GM23338 (cell line): ENCODE measurements around the gene MATN1. TPM values are rescaled to one million over a fixed set of nuclear protein-coding genes. Genes with fewer than 3 reads are reported as not detected.

Source experiments
- ATAC-seq: fragments of 200-7000 bp; cut with Tn5 transposase; 3 replicates; pipeline ENCODE4 v1.9.1; 2020
- DNase-seq: peaks from one replicate; pipeline ENCODE4 v3.0.0-alpha.2; 2015; ENCODE audit warnings: low spot score
- H2AFZ ChIP-seq: fragments of 200-600 bp; sonication (generic); 2 replicates; pipeline ENCODE4 v1.8.0; 2016; ENCODE audit warnings: antibody characterized with exemption, mild to moderate bottlenecking, moderate library complexity
- H3F3A ChIP-seq: fragments of 200-600 bp; sonication (generic); replicated peaks from 2 replicates; pipeline ENCODE4 v1.8.0; 2017; ENCODE audit warnings: antibody characterized with exemption, mixed run types, low read depth
- H3K27ac ChIP-seq: fragments of 200-600 bp; sonication (generic); 2 replicates; pipeline ENCODE4 v1.6.1; 2016; ENCODE audit warnings: low read depth
- H3K27me3 ChIP-seq: fragments of 200-600 bp; sonication (generic); 2 replicates; pipeline ENCODE4 v1.8.0; 2016; ENCODE audit warnings: mild to moderate bottlenecking, mixed run types, moderate library complexity; ENCODE audit not compliant: insufficient read depth
- H3K36me3 ChIP-seq: fragments of 200-600 bp; sonication (generic); 2 replicates; pipeline ENCODE4 v1.8.0; 2016; ENCODE audit warnings: mild to moderate bottlenecking; ENCODE audit not compliant: insufficient read depth
- H3K4me1 ChIP-seq: fragments of 200-600 bp; sonication (generic); 2 replicates; pipeline ENCODE4 v1.8.0; 2016; ENCODE audit warnings: mild to moderate bottlenecking, moderate library complexity; ENCODE audit not compliant: insufficient read depth
- H3K4me2 ChIP-seq: fragments of 200-600 bp; sonication (generic); 2 replicates; pipeline ENCODE4 v1.7.1; 2017; ENCODE audit warnings: mixed run types
- H3K4me3 ChIP-seq: fragments of 200-600 bp; sonication (generic); 2 replicates; pipeline ENCODE4 v1.6.1; 2016; ENCODE audit warnings: mixed run types
- H3K79me2 ChIP-seq: fragments of 200-600 bp; sonication (generic); replicated peaks from 2 replicates; pipeline ENCODE4 v1.8.0; 2017; ENCODE audit warnings: mild to moderate bottlenecking; ENCODE audit not compliant: insufficient read depth
- H3K9me2 ChIP-seq: fragments of 200-600 bp; sonication (generic); 2 replicates; pipeline ENCODE4 v1.8.0; 2017; ENCODE audit not compliant: insufficient read depth
- H4K20me1 ChIP-seq: fragments of 200-600 bp; sonication (generic); replicated peaks from 2 replicates; pipeline ENCODE4 v1.8.0; 2017; ENCODE audit warnings: mild to moderate bottlenecking; ENCODE audit not compliant: insufficient read depth
- H3K27ac Mint-ChIP-seq: 2 replicates; pipeline ENCODE4 v1.8.0; 2020; ENCODE audit warnings: inconsistent platforms, mild to moderate bottlenecking, moderate library complexity, mixed read lengths
- H3K27me3 Mint-ChIP-seq: 3 replicates; pipeline ENCODE4 v1.8.0; 2022; ENCODE audit warnings: low read depth, mild to moderate bottlenecking, moderate library complexity, mixed read lengths, inconsistent platforms; ENCODE audit not compliant: insufficient read depth, poor library complexity
- H3K36me3 Mint-ChIP-seq: 3 replicates; pipeline ENCODE4 v1.8.0; 2021; ENCODE audit warnings: low read depth, mild to moderate bottlenecking, inconsistent platforms, moderate library complexity, mixed read lengths
- H3K4me1 Mint-ChIP-seq: 3 replicates; pipeline ENCODE4 v1.8.0; 2020; ENCODE audit warnings: mild to moderate bottlenecking, inconsistent platforms, mixed read lengths
- H3K4me3 Mint-ChIP-seq: 3 replicates; pipeline ENCODE4 v1.8.0; 2021; ENCODE audit warnings: moderate library complexity, mild to moderate bottlenecking, inconsistent platforms, mixed read lengths
- H3K9me3 Mint-ChIP-seq: 3 replicates; pipeline ENCODE4 v1.8.0; 2020; ENCODE audit warnings: moderate library complexity, mild to moderate bottlenecking, inconsistent platforms, mixed read lengths
- CTCF ChIP-seq, 2 experiments: fragments of 200-600 bp in 1 of 2; sonication (generic) in 1 of 2; conservative IDR thresholded peaks; 2 replicates each; pipeline versions ENCODE4 v1.5.1 to v1.6.1; 2016 to 2017; ENCODE audit warnings: antibody characterized with exemption in 2 of 2, low read depth in 2 of 2, mild to moderate bottlenecking in 2 of 2, moderate library complexity in 1 of 2
- ETS1 ChIP-seq: IDR thresholded peaks from 2 replicates; pipeline ENCODE4 v1.6.1; 2016; ENCODE audit warnings: antibody characterized with exemption
- EZH2 ChIP-seq: fragments of 200-600 bp; sonication (generic); IDR thresholded peaks from one replicate; pipeline ENCODE4 v1.8.0; 2017; ENCODE audit warnings: antibody characterized with exemption, mild to moderate bottlenecking, low read depth; ENCODE audit not compliant: unreplicated experiment
- EZH2phosphoT487 ChIP-seq: fragments of 200-600 bp; sonication (generic); IDR thresholded peaks from one replicate; pipeline ENCODE4 v1.8.1; 2018; ENCODE audit warnings: antibody characterized with exemption; ENCODE audit not compliant: unreplicated experiment
- JUNB ChIP-seq: IDR thresholded peaks from one replicate; pipeline ENCODE4 v1.6.1; 2016; ENCODE audit warnings: antibody characterized with exemption; ENCODE audit not compliant: unreplicated experiment
- NANOG ChIP-seq: IDR thresholded peaks from 2 replicates; pipeline ENCODE4 v1.6.1; 2016; ENCODE audit warnings: antibody characterized with exemption, borderline replicate concordance
- REST ChIP-seq: IDR thresholded peaks from one replicate; pipeline ENCODE4 v1.6.1; 2018; ENCODE audit warnings: antibody characterized with exemption; ENCODE audit not compliant: unreplicated experiment
- STAT1 ChIP-seq: IDR thresholded peaks from one replicate; pipeline ENCODE4 v1.6.1; 2016; ENCODE audit warnings: antibody characterized with exemption; ENCODE audit not compliant: unreplicated experiment
- ZNF114 ChIP-seq: fragments of 250-450 bp; sonication (Bioruptor Pico); IDR thresholded peaks from 2 replicates; pipeline ENCODE4 v1.5.0; 2020; ENCODE audit warnings: mild to moderate bottlenecking, moderate library complexity
- ZNF331 ChIP-seq: fragments of 250-450 bp; sonication (Bioruptor Pico); IDR thresholded peaks from 2 replicates; pipeline ENCODE4 v1.5.0; 2020; ENCODE audit warnings: low read depth, mild to moderate bottlenecking, moderate library complexity
- ZNF462 ChIP-seq: fragments of 250-450 bp; sonication (Bioruptor Pico); IDR thresholded peaks from 2 replicates; pipeline ENCODE4 v1.5.0; 2020; ENCODE audit warnings: mild to moderate bottlenecking, moderate library complexity
- polyA plus RNA-seq: library from polyadenylated mRNA; unstranded; fragments of >200 nt; fragmentation: Nextera tagmentation; extraction: Ambion mirVana; gene quantifications from 2 replicates; pipeline ENCODE4 v1.2.1, GENCODE V29; 2016
- total RNA-seq: library from RNA; depleted of rRNA; stranded (reverse); fragments of >200 nt; shearing (Covaris generic); gene quantifications from 2 replicates; pipeline ENCODE4 v1.2.3, GENCODE V29; 2014

MATN1 gene
- total and polyA plus RNA-seq, 2 experiments from 2014 or later = 0.08 to 0.31 TPM

GRCh38 chr1:30724655-30725421 is 1.5 kb upstream of the MATN1 start:
- H3K9me3 Mint-ChIP-seq = no peaks in the 10 kb centered on the region; the same call in 1 of the 3 replicates
- Histone ChIP-seq H3K4me3 (no peak overlapping the region), H3K36me3 (no peaks in the 10 kb centered on the region), H2AFZ (no peak overlapping the region), H4K20me1 (no peaks in the 10 kb centered on the region), H3K4me2 (no peak overlapping the region), H3F3A (no peaks in the 10 kb centered on the region), H3K79me2 (no peaks in the 10 kb centered on the region), H3K9me2 (no peaks in the 10 kb centered on the region), H3K27me3 (no peaks in the 10 kb centered on the region), H3K4me1 (peaks cover 5% of the 10 kb centered on the region; the same call in 1 of the 2 replicates), H3K27ac (no peak overlapping the region)
- DNase-seq (no peak), ATAC-seq (no peak)
- no peak overlapping the region for H3K27ac Mint-ChIP-seq
- TF ChIP-seq NANOG (no peak), EZH2 (no peak), ETS1 (no peak), STAT1 (no peak), JUNB (no peak), ZNF331 (no peak), ZNF114 (CRISPR knock-in tag) (no peak), EZH2phosphoT487 (no peak), ZNF462 (CRISPR knock-in tag) (no peak), CTCF (conservative IDR thresholded peaks at IDR 0.05; ENCODE audit: low read depth in 2 of 2) (no peak), REST (no peak)
- no peaks in the 10 kb centered on the region for H3K36me3 Mint-ChIP-seq
- H3K27me3 Mint-ChIP-seq = peaks cover 19% of the 10 kb centered on the region
- H3K4me1 Mint-ChIP-seq = peaks cover 23% of the 10 kb centered on the region
- H3K4me3 Mint-ChIP-seq = no peak overlapping the region; the same call in 2 of the 3 replicates
